ENCODE data around the gene IGSF9B.

IGSF9B gene

GRCh38 chr11:133917921-133918607 lies 38.7 kb downstream of the IGSF9B start:
- no peak for DNase-seq

GRCh38 chr11:133916784-133917440 lies 39.9 kb downstream of the IGSF9B start:
- DNase-seq, result no peak

- no peak for DNase-seq
Measured at GRCh38 chr11:133913761-133914160, 43.0 kb downstream of the IGSF9B start.

GRCh38 chr11:133911171-133911570 lies 45.6 kb downstream of the IGSF9B start:
- DNase-seq, result no peak

- DNase-seq, result no peak
Measured at GRCh38 chr11:133910101-133910500, 46.7 kb downstream of the IGSF9B start.

GRCh38 chr11:133908827-133909226 lies 47.9 kb downstream of the IGSF9B start:
- no peak for DNase-seq

GRCh38 chr11:133907841-133908241 lies 48.9 kb downstream of the IGSF9B start:
- DNase-seq, result no peak

GRCh38 chr11:133907216-133907615 lies 49.6 kb downstream of the IGSF9B start:
- DNase-seq, result no peak

- DNase-seq, result no peak
Measured at GRCh38 chr11:133906746-133907145, 50.0 kb downstream of the IGSF9B start.

- DNase-seq, result no peak
Measured at GRCh38 chr11:133906241-133906640, 50.5 kb downstream of the IGSF9B start.

GRCh38 chr11:133905677-133906156 lies 51.1 kb downstream of the IGSF9B start:
- DNase-seq, result no peak

- no peak for DNase-seq
Measured at GRCh38 chr11:133904818-133905515, 51.8 kb downstream of the IGSF9B start.

GRCh38 chr11:133903875-133904817 lies 52.6 kb downstream of the IGSF9B start:
- DNase-seq, result no peak

- DNase-seq, result no peak
Measured at GRCh38 chr11:133903056-133903455, 53.7 kb downstream of the IGSF9B start.

GRCh38 chr11:133902506-133902905 lies 54.3 kb downstream of the IGSF9B start:
- no peak for DNase-seq

- no peak for DNase-seq
Measured at GRCh38 chr11:133901999-133902398, 54.8 kb downstream of the IGSF9B start.

GRCh38 chr11:133901316-133901715 lies 55.5 kb downstream of the IGSF9B start:
- DNase-seq, result no peak

GRCh38 chr11:133900176-133901105 lies 56.3 kb downstream of the IGSF9B start:
- DNase-seq, result no peak

- no peak for DNase-seq
Measured at GRCh38 chr11:133898770-133899115, 58.0 kb downstream of the IGSF9B start.

- DNase-seq, result no peak
Measured at GRCh38 chr11:133898031-133898769, 58.6 kb downstream of the IGSF9B start.

GRCh38 chr11:133897331-133897650 lies 59.5 kb downstream of the IGSF9B start:
- peak; percentile 3 for DNase-seq
